Activated T-helper 2 cell treated with anti-CD3 and anti-CD28 coated beads, Interferon-gamma antibody, Interleukin-2, Interleukin-4, amounts not matched to agents 10 μg/mL and 5 μg/mL and 100 μg/mL, durations not matched to agents 14 hours and 24 hours and 36 hours (primary cell): Measurements from ENCODE around the gene ITGB5. TPM values are rescaled to one million over a fixed set of nuclear protein-coding genes. Genes with fewer than 3 reads are reported as not detected.
"Not testable (repeated sequence)": the region's sequence is repeated elsewhere in the genome, so short reads cannot be mapped to it uniquely, and the experiment has no call there.

ENCODE experiments used
- DNase-seq: peaks from one replicate; pipeline ENCODE4 v3.0.0; 2021; ENCODE audit warnings: low spot score
- H3K27ac Mint-ChIP-seq: one replicate; pipeline ENCODE4 v1.8.0; 2021; ENCODE audit warnings: mixed read lengths
- H3K27me3 Mint-ChIP-seq: one replicate; pipeline ENCODE4 v1.8.0; 2021; ENCODE audit warnings: low read depth, mixed read lengths
- H3K36me3 Mint-ChIP-seq: one replicate; pipeline ENCODE4 v1.8.0; 2021; ENCODE audit warnings: low read depth, mixed read lengths
- H3K4me1 Mint-ChIP-seq: one replicate; pipeline ENCODE4 v1.8.0; 2021; ENCODE audit warnings: low read depth, mixed read lengths
- H3K4me3 Mint-ChIP-seq: one replicate; pipeline ENCODE4 v1.8.0; 2021; ENCODE audit warnings: low read depth, mild to moderate bottlenecking, moderate library complexity, mixed read lengths
- H3K9me3 Mint-ChIP-seq: one replicate; pipeline ENCODE4 v1.8.0; 2021; ENCODE audit warnings: mixed read lengths
- intact Hi-C: fragments of 100-400 bp; cut with micrococcal nuclease; formaldehyde crosslinking; loops from one replicate; pipeline ENCODE4 v1.15.1; 2023
- total RNA-seq: library from RNA; stranded (reverse); gene quantifications from 2 replicates; pipeline ENCODE4 v1.2.3, GENCODE V29; 2022

The ITGB5 gene
- total RNA-seq, 1 donor from 2014 or later = 4.3 TPM

DNA sequence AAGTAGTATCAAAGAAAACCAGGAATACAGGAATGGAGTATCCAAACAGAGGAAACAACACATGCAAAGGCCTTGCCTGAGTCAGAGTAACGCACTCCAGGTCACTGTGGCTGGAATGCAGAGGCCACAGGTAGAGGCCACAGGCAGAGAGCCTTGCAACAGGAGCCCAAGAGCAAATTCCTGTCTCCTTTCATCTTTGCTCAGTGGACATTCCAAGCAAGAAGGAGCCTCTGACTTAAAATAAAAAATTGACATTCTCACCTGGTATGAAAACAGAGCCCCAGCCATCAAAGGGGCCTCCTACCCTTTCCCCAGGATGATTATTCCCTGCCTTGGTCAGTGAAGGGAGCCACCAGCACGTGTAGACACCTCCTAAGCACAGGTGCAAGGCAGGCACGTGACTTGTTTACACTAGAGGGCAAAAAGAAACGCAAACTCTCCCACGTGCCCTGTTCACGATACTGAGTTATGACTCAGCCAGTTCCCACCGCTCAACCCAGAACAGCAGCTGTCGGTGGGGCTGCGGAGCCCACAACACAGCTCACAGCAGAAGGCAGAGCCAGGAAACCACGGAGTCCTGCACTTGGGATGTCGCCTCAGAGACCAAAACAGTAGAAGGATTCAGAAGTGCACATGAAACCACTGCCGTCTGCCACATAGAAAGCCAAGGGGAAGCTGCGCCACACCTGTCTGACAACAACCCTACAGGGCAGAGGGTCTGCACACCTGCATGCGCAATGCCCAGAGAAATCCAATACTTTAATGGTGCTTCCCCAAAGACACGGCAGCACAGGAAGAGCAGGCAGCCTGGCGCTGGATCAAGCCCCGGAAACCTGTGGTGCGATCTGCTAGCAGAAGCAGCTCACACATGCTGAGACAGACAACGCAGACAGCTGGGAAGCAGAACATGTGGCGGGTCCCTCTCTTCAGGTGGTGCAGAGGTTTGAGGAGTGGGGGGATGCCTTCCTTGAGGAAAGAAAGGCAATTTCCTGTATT, 52.1 kb downstream of the ITGB5 start:
- intact Hi-C loops = no loop called here
- peak; percentile 20 for DNase-seq
- Mint-ChIP-seq H3K36me3 (no peaks in the 10 kb centered on the region), H3K27ac (no peak overlapping the region), H3K4me3 (peak overlapping the region; percentile 47), H3K4me1 (peaks cover 10% of the 10 kb centered on the region), H3K27me3 (peaks cover 38% of the 10 kb centered on the region), H3K9me3 (no peaks in the 10 kb centered on the region)

DNA sequence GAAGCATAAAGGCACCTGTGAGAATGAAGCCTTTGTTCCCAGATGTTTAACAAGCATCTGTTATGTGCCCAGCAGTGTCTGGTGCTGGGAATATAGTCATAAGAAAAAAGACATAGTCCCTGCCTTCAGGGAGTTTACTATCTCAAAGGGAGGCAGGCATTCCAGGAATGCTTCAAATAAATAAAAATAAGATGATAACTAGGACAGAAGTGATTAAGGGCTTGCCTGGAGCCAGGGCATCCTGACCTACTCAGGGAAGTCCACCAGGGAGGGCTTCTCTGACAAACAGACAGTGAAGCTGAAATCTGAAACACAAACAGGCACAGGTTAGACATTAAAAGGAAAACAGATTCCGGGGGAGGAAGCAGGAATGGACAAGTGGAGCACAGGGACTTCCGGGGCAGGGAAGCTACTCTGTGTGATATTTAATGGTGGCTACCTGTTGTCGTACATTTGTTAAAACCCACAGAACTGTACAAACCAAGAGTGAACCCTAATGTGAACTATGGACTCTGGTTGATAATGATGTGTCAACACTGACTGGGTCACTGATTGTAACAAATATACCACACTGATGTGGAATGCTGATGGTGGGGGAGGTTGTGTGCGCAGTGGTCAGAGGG, 53.3 kb downstream of the ITGB5 start:
- no peaks in the 10 kb centered on the region for H3K36me3 Mint-ChIP-seq
- H3K27me3 Mint-ChIP-seq = peaks cover 42% of the 10 kb centered on the region
- H3K4me3 Mint-ChIP-seq = no peak overlapping the region
- H3K27ac Mint-ChIP-seq = no peak overlapping the region
- intact Hi-C loops = no loop called here
- DNase-seq = no peak
- H3K9me3 Mint-ChIP-seq = no peaks in the 10 kb centered on the region
- H3K4me1 Mint-ChIP-seq = peaks cover 10% of the 10 kb centered on the region

DNA sequence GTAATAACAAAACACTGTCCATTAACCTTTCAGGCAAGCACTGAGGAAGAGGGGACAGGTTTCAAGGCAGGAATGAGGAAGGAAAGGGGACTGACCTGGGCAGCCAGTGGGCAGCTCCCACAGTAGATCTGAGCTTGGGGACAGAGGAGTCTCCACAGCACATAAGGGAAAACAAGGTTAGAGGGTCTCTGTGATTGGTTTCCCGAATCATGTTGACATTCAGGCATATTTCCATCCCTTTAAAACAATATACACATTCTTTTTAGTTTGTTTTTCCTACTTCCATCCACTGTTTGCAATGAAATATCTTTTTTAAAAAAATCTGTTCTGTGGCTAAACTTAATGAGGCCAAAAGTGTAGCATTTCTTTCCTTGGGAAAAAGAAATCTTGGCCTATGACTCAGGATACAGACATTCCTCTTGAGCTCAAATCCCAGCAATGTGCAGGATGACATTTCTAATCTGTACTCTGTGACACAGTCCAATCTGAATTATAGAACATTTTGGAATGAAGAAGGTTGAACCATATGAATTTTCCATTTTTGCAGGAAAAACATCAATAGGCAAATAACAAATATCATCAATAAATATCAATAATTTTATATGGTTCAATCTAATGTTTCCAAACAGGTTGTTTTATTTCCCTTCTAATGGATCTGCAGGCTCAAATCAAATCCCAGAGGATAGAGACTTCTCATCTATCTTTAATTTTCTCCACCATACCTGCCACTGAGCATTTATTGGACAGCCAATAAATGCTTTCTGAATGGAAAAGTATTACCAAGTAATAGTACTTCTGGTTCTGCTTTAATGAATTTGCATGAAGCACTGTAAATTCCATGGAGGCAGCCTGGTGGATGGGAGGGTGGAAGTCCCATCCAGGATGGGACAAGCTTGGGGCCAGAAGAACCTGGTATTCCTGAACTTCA, 54.1 kb downstream of the ITGB5 start:
- H3K4me1 Mint-ChIP-seq = peaks cover 10% of the 10 kb centered on the region

DNA sequence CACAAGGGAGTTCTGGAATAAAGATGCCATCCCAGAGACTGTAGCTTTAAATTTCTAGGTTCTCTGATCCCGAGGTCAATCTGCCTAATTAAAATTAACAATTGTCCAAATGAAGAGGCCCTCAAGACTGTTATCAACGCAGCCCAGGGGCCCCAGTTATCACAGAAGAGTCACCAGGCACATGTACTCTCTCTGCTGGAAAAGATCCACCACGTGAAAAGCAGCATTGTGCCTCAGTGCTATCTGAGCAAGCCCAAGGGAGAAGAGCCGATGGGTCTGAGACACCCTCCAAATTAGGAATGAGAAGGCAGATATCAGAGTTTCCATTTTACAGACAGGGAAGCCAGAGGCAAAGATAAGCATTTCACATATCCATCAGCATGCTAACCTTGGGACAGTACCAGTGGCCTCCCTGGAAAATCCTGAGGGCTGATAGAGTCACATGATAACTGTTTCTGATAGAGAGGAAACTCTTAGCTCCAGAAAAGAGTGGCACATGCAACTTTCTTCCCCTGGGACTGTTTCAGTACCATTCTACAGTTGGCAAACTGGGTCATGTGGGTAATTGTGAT, 55.5 kb downstream of the ITGB5 start:
- peaks cover 10% of the 10 kb centered on the region for H3K4me1 Mint-ChIP-seq
- peaks cover 36% of the 10 kb centered on the region for H3K27me3 Mint-ChIP-seq
- no peak overlapping the region for H3K4me3 Mint-ChIP-seq
- H3K27ac Mint-ChIP-seq = no peak overlapping the region
- intact Hi-C loops = no loop called here
- DNase-seq = no peak
- H3K36me3 Mint-ChIP-seq = no peaks in the 10 kb centered on the region
- H3K9me3 Mint-ChIP-seq = no peaks in the 10 kb centered on the region

More for the DNA sequence above, 54.1 kb downstream of the ITGB5 start:
- no peak for DNase-seq
- Mint-ChIP-seq H3K9me3 (no peaks in the 10 kb centered on the region), H3K4me3 (no peak overlapping the region), H3K27ac (no peak overlapping the region), H3K27me3 (peaks cover 43% of the 10 kb centered on the region), H3K36me3 (no peaks in the 10 kb centered on the region)
- intact Hi-C loops = no loop called here

DNA sequence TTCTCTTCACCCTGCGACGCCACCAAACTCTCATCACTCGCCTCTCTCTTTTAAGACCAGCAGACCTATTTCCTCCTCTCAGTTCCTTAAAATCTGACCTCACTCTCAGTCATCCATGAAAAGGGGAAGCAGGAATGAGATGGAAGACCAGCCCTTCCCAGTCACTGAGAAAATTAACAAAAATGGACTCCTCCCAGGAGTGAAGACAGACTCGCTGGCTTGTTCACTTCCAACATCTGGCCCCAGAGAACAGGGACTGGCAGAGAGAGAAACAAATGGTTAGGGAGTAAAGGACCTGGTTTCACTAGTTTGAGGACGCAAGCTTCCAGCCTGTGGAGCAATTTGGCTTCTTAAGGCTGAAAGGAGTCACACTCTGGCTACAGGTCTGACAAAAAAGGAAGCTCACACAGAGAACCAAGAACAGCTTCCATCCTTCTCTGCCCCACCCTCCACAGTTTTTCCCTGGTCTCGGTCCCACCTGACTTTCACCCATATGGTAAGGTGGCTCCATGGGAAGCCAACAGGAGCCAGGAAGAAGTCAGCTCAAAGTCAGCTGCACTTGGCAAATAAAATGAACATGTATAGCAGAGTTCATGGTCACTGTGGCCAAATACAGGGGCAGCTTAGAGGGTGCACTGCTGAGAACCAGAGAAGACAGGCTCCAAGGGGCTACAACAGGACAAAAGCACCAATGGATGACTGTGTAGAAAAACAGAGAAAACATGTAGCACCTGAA, 57.2 kb downstream of the ITGB5 start:
- DNase-seq = no peak
- Mint-ChIP-seq H3K4me1 (peaks cover 2% of the 10 kb centered on the region), H3K4me3 (no peak overlapping the region), H3K36me3 (no peaks in the 10 kb centered on the region), H3K27me3 (peaks cover 27% of the 10 kb centered on the region), H3K9me3 (no peaks in the 10 kb centered on the region), H3K27ac (no peak overlapping the region)
- intact Hi-C loops = no loop called here

DNA sequence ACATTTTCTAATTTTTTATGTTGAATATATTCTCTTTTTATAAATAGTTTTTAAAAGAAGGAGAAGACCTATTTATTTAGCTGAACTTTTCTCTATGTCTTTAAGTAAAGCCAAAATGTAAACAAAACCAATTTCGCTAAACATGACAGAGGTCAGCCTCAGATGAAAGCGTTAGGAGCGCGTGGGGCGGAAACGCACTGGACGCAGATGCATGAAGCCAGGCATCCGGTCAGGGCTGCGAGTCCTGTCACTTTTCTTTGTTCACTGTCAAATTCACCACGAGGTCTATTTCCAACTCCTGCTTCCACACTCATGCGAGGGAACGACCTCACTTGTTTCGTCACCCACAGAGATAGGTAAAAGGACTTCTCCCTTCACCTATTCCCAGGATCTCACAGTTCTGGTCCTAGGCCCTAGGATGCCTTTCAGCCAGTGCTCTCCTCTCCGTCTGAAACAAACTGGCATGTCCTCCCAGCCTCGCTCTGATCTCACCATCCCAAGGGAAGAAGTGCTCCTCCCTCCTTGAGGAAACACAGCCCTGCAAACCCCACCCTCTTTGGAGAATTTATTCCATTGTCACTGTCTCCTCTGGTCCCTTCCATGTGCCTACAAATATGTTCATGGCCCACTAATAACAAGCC, 57.9 kb downstream of the ITGB5 start:
- Mint-ChIP-seq H3K36me3 (no peaks in the 10 kb centered on the region), H3K4me1 (no peaks in the 10 kb centered on the region), H3K9me3 (no peaks in the 10 kb centered on the region), H3K27ac (no peak overlapping the region), H3K27me3 (peaks cover 26% of the 10 kb centered on the region), H3K4me3 (no peak overlapping the region)
- DNase-seq = no peak
- intact Hi-C loops = no loop called here

DNA sequence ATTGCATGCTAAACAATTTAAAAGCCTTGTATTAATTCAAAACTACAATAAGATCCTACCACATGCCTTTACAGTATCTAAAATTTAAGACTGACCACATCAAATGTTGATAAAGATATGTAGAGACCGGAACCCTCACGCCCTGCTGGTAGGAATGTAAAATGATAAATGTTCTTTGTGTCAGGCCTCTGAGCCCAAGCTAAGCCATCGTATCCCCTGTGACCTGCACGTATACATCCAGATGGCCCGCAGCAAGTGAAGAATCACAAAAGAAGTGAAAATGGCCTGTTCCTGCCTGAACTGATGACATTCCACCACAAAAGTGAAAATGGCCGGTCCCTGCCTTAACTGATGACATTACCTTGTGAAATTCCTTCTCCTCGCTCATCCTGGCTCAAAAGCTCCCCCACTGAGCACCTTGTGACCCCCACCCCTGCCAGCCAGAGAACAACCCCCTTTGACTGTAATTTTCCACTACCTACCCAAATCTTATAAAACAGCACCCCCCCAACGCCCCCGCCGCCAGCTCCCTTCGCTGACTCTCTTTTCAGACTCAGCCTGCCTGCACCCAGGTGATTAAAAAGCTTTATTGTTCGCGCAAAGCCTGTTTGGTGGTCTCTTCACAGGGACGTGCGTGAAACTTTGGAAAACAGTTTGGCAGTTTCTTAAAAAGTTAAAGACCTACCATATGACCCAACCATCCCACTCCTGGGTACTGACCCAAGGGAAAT, 59.5 kb downstream of the ITGB5 start:
- H3K4me1 Mint-ChIP-seq, DNase-seq, H3K9me3 Mint-ChIP-seq, H3K4me3 Mint-ChIP-seq, intact Hi-C loops, H3K27ac Mint-ChIP-seq, H3K36me3 Mint-ChIP-seq: not testable (repeated sequence)
- H3K27me3 Mint-ChIP-seq = peaks cover 19% of the 10 kb centered on the region

DNA sequence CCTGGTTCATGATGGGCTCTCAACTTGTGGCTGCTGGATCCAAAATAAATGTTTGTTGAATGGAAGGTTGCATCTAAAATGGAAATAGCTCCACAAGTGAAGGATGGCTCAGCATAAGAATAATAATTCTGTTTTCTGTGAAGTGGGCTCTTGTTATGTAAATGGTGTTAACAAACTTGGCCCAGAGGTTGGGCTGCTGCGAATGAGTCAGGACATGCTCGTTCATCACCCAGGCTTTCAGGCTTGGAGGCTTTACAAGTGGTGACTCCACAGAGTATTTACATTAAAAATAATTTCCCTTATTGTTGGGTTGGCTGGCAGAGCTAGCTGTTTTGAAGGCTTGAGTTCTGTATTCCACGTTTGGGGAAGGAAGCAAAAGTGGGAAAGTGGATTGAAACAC, 60.5 kb downstream of the ITGB5 start:
- Mint-ChIP-seq H3K4me3 (no peak overlapping the region), H3K27ac (no peak overlapping the region), H3K9me3 (no peaks in the 10 kb centered on the region), H3K27me3 (peaks cover 19% of the 10 kb centered on the region), H3K4me1 (no peaks in the 10 kb centered on the region), H3K36me3 (no peaks in the 10 kb centered on the region)
- DNase-seq = no peak
- intact Hi-C loops = no loop called here

DNA sequence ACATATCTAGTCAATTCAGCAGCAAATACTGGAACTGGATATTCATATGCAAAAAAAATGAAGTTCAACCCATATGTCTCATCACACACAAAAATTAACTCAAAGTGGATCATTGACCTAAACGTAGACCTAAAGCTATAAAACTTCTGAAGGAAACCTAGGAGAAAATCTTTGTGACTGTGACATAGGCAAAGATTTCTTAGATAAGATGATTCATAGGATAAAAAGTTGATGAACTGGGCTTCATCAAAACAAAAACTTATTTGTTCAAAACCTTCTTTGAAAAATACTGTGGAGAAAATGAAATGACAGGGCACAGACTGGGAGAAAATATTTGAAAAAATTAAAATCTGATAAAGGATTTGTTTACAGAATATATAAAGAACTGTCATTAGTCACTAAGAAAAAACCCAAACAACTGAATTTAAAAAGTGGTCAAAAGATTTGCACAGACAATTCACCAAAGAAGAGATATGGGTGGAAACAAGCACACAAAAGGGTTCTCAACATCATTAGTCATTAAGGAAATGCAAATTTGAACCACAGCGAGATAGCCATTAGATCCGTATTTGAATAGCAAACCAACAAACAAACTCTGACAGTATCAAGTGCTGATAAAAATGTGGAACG, 62.8 kb downstream of the ITGB5 start:
- H3K9me3 Mint-ChIP-seq = no peaks in the 10 kb centered on the region
- H3K27me3 Mint-ChIP-seq = peaks cover 16% of the 10 kb centered on the region
- H3K4me3 Mint-ChIP-seq = no peak overlapping the region
- DNase-seq = no peak
- intact Hi-C loops = no loop called here
- no peaks in the 10 kb centered on the region for H3K36me3 Mint-ChIP-seq
- no peaks in the 10 kb centered on the region for H3K4me1 Mint-ChIP-seq
- no peak overlapping the region for H3K27ac Mint-ChIP-seq

DNA sequence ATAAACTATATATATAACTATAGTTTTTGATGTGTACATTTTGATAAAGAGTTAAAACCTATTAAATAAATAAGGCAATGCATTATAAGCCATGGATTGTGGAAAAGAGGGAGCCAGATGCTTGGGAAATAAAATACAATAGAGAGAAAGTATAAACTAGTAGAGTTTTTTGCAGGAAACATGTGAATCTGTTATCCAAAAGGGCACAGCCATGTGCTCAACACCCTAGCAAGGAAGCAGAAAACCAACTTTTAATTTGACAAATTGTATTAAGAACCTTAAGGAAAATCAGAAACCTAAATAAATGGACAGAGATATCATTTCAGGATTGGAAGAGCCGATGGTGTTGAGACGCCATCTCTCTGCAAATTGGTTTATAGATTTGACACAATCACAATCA, 63.5 kb downstream of the ITGB5 start:
- no peak for DNase-seq
- H3K4me1 Mint-ChIP-seq = no peaks in the 10 kb centered on the region
- no peak overlapping the region for H3K27ac Mint-ChIP-seq
- intact Hi-C loops = no loop called here
- no peaks in the 10 kb centered on the region for H3K36me3 Mint-ChIP-seq
- no peaks in the 10 kb centered on the region for H3K9me3 Mint-ChIP-seq
- no peak overlapping the region for H3K4me3 Mint-ChIP-seq
- H3K27me3 Mint-ChIP-seq = peaks cover 18% of the 10 kb centered on the region

DNA sequence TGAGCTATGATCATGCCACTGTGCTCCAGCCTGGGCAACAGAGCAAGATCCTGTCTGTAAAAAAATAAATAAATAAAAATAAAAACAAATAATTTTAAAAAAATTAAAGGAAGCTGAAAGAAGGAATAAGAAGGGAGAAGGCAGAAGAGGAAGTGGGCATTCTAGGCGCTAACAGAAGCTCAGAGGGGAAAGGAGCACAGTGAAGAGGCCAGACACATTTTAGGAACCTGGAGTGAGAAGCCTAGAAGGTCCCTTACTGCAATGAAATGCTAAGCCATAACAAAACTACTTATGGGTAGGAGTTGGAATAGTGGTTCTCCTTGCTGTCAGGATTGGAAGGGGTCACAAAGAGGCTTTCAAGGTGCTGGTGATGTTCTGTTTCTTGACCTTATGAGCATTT, 64.0 kb downstream of the ITGB5 start:
- Mint-ChIP-seq H3K4me1 (no peaks in the 10 kb centered on the region), H3K27me3 (peaks cover 19% of the 10 kb centered on the region), H3K36me3 (no peaks in the 10 kb centered on the region), H3K27ac (no peak overlapping the region), H3K4me3 (no peak overlapping the region), H3K9me3 (no peaks in the 10 kb centered on the region)
- DNase-seq = no peak
- intact Hi-C loops = no loop called here
